ENCODE results near the gene HOXA4.
A peak's percentile ranks its signal among the peaks of the same experiment; 100 is the strongest.

GRCh38 chr7:27091941-27092818, 38.4 kb downstream of the HOXA4 start:
- peak; percentile 77 for TF ChIP-seq EZH2 (IDR thresholded peaks at IDR 0.05)
- TF ChIP-seq CTCF (IDR thresholded peaks at IDR 0.05) = no peak
- peak; percentile 66 for TF ChIP-seq EZH2phosphoT487 (IDR thresholded peaks at IDR 0.05)

Data from neural progenitor cell (in vitro differentiated cells).